Measurements from ENCODE around the gene EXOC2.

The EXOC2 gene

DNA sequence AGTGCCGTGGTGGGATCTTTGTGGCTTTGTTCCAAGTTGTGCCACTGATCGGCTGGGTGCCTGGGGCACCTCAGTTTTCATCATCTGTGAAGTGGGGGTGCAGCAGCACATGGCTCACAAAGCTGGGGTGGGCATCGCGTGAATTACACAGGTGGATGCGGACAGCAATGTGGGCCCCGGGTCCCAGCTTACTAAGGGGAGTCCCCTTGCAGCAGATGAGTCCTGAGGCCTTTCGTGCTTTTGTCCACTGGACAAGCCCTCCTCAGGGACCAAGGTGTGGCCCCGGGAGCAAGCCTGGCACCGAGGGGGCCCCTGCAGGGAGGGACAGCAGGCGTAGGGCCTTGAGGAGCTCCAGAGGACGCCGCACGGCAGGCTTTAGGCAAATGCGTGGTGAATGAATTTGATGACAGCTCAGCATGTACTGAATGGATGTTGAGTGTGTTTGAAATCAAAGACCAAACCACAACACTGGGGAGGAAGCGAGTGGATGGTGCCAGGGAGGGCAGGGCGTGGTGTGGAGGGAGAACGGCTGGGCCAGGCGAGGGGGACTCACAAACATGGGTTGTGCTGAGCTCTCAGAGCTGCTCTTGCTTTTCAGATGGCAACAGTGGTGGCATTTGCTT, 248.2 kb downstream of the EXOC2 start:
- Histone ChIP-seq H3K9ac (ENCODE audit: low read depth, low read length) (no peak overlapping the region), H3K36me3 (ENCODE audit: insufficient read depth, low read length) (no peaks in the 10 kb centered on the region), H3K9me3 (ENCODE audit: control insufficient read depth, insufficient read depth, low read length) (peaks cover 3% of the 10 kb centered on the region; the same call in 1 of the 2 replicates), H3K4me1 (ENCODE audit: insufficient read depth, low read length) (no peaks in the 10 kb centered on the region)

GRCh38 chr6:443621-444159, 249.2 kb downstream of the EXOC2 start:
- Histone ChIP-seq H3K4me1 (ENCODE audit: insufficient read depth, low read length) (no peaks in the 10 kb centered on the region), H3K9me3 (ENCODE audit: control insufficient read depth, insufficient read depth, low read length) (peaks cover under 1% of the 10 kb centered on the region; the same call in 1 of the 2 replicates), H3K9ac (ENCODE audit: low read depth, low read length) (no peak overlapping the region), H3K36me3 (ENCODE audit: insufficient read depth, low read length) (no peaks in the 10 kb centered on the region)

GRCh38 chr6:441126-441920, 251.6 kb downstream of the EXOC2 start:
- Histone ChIP-seq H3K4me1 (ENCODE audit: insufficient read depth, low read length) (no peaks in the 10 kb centered on the region), H3K9me3 (ENCODE audit: control insufficient read depth, insufficient read depth, low read length) (no peaks in the 10 kb centered on the region), H3K9ac (ENCODE audit: low read depth, low read length) (no peak overlapping the region), H3K36me3 (ENCODE audit: insufficient read depth, low read length) (no peaks in the 10 kb centered on the region)

GRCh38 chr6:439641-440167, 253.2 kb downstream of the EXOC2 start:
- no peak overlapping the region for H3K9ac ChIP-seq (ENCODE audit: low read depth, low read length)
- no peaks in the 10 kb centered on the region for H3K36me3 ChIP-seq (ENCODE audit: insufficient read depth, low read length)
- no peaks in the 10 kb centered on the region for H3K9me3 ChIP-seq (ENCODE audit: control insufficient read depth, insufficient read depth, low read length)
- no peaks in the 10 kb centered on the region for H3K4me1 ChIP-seq (ENCODE audit: insufficient read depth, low read length)

DNA sequence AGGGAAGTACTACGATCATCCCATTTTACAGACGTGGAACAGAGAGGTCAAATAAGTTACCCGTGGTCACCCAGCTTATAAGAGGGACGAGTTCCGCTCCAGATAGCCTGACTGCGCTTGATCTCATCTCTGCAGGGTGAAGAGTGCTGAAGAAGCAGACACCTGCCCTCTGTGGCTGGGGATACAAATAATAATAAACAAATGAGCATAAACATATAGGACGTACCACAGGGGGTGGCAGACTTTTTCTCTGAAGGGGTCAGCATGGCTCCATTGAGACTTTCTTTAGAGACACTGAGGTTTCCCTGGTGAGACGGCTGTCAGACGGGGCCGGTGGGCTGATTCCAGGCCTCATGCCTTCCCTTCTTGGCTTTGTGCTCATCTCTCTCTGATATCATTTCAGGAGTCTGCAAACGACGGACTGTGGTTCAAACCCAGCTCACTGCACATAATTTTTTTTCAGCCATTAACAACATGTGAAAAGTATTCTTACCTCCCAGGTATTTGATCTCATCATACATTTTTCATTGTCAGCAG, 254.2 kb downstream of the EXOC2 start:
- Histone ChIP-seq H3K36me3 (ENCODE audit: insufficient read depth, low read length) (no peaks in the 10 kb centered on the region), H3K9ac (ENCODE audit: low read depth, low read length) (no peak overlapping the region), H3K9me3 (ENCODE audit: control insufficient read depth, insufficient read depth, low read length) (no peaks in the 10 kb centered on the region), H3K4me1 (ENCODE audit: insufficient read depth, low read length) (no peaks in the 10 kb centered on the region)

DNA sequence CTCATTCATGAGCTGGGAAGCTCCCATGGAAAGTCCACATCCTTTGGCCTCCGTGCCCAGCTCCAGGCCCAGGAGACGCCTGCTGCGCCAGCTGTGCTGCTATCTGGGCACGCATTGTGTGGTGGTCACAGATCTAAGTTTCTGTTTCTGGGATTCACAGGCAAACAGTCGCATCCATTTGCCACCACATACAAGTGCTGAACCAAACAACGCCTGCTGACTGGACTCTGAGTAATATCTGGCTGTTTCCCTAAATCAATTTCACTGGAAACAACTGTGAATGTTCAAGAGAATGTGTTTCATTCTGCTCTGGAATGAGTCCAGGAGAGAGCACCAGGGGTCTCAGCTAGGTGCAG, 255.9 kb downstream of the EXOC2 start:
- Histone ChIP-seq H3K36me3 (ENCODE audit: insufficient read depth, low read length) (no peaks in the 10 kb centered on the region), H3K9ac (ENCODE audit: low read depth, low read length) (no peak overlapping the region), H3K9me3 (ENCODE audit: control insufficient read depth, insufficient read depth, low read length) (no peaks in the 10 kb centered on the region), H3K4me1 (ENCODE audit: insufficient read depth, low read length) (no peaks in the 10 kb centered on the region)

GRCh38 chr6:436308-437036, 256.5 kb downstream of the EXOC2 start:
- no peaks in the 10 kb centered on the region for H3K9me3 ChIP-seq (ENCODE audit: control insufficient read depth, insufficient read depth, low read length)
- H3K4me1 ChIP-seq (ENCODE audit: insufficient read depth, low read length) = no peaks in the 10 kb centered on the region
- no peak overlapping the region for H3K9ac ChIP-seq (ENCODE audit: low read depth, low read length)
- no peaks in the 10 kb centered on the region for H3K36me3 ChIP-seq (ENCODE audit: insufficient read depth, low read length)

GRCh38 chr6:435441-436307, 257.3 kb downstream of the EXOC2 start:
- Histone ChIP-seq H3K9me3 (ENCODE audit: control insufficient read depth, insufficient read depth, low read length) (no peaks in the 10 kb centered on the region), H3K9ac (ENCODE audit: low read depth, low read length) (no peak overlapping the region), H3K4me1 (ENCODE audit: insufficient read depth, low read length) (no peaks in the 10 kb centered on the region), H3K36me3 (ENCODE audit: insufficient read depth, low read length) (no peaks in the 10 kb centered on the region)

All from ES-I3 (cell line).